Adrenal gland (tissue), 12 donors: ENCODE results near the gene NBDY. TPM values are rescaled to one million over a fixed set of nuclear protein-coding genes. Genes with fewer than 3 reads are reported as not detected.

Source experiments
- DNase-seq, 7 donors: peaks; one replicate each; pipeline ENCODE4 v3.0.0-alpha.2; 2019 to 2020
- H3K27ac ChIP-seq, 5 donors: fragments of 200-600 bp; sonication (generic) in 4 of 5; 1 replicate in 3 of 5; 2 replicates in 2 of 5; pipeline versions ENCODE4 v1.5.1 to v1.8.0; 2016 to 2020; ENCODE audit warnings: mild to moderate bottlenecking in 1 of 5
- H3K27me3 ChIP-seq: fragments of 200-600 bp; 2 replicates; pipeline ENCODE4 v1.8.0; 2021
- H3K36me3 ChIP-seq, 2 donors: fragments of 200-600 bp; replicated peaks in 1 of 2; 1 replicate in 1 of 2; 2 replicates in 1 of 2; pipeline versions ENCODE4 v1.5.1 to v1.8.0; 2018 to 2022
- H3K4me1 ChIP-seq, 2 donors: fragments of 200-600 bp; replicated peaks in 1 of 2; 1 replicate in 1 of 2; 2 replicates in 1 of 2; pipeline versions ENCODE4 v1.5.1 to v1.8.0; 2018 to 2021
- H3K4me3 ChIP-seq, 4 donors: fragments of 200-600 bp; sonication (generic) in 3 of 4; one replicate each; pipeline ENCODE4 v1.5.1; 2016 to 2018
- H3K9me3 ChIP-seq, 3 donors: fragments of 200-600 bp; sonication (generic) in 1 of 3; replicated peaks in 1 of 3; 1 replicate in 2 of 3; 2 replicates in 1 of 3; pipeline versions ENCODE4 v1.5.1 to v1.8.0; 2016 to 2021
- CTCF ChIP-seq, 6 experiments: fragments of 450-650 bp in 4 of 6; fragments of 200-600 bp in 2 of 6; sonication (generic) in 1 of 6; IDR thresholded peaks; 1 replicate in 5 of 6; 2 replicates in 1 of 6; pipeline versions ENCODE4 v1.5.1 to v1.8.0; 2016 to 2021; ENCODE audit warnings: antibody characterized with exemption in 6 of 6, mild to moderate bottlenecking in 2 of 6, moderate library complexity in 1 of 6
- POLR2A ChIP-seq, 2 donors: fragments of 450-650 bp; IDR thresholded peaks; one replicate each; pipeline ENCODE4 v1.6.1; 2017; ENCODE audit warnings: antibody characterized with exemption in 2 of 2, mild to moderate bottlenecking in 2 of 2, moderate library complexity in 1 of 2
- WGBS, 4 donors: extraction: QIAGEN DNeasy Blood & Tissue Kit in 2 of 4; methylation state at CpG; one replicate each; pipeline versions ENCODE4 v1.1.5 to v1.1.7; 2013 to 2017; 5-methylcytosine and 5-hydroxymethylcytosine counted together
- intact Hi-C, 2 donors: fragments of 100-400 bp; cut with DNase I; formaldehyde crosslinking; loops; one replicate each; pipeline versions ENCODE4 v1.14.1 to v1.15.0; 2022 to 2023
- polyA plus RNA-seq, 3 donors: library from polyadenylated mRNA; stranded (reverse); fragments of 200-250 nt in 2 of 3; fragments of 350-450 nt in 1 of 3; fragmentation: Illumina TruSeq in 1 of 3; extraction: RNeasy Lipid Tissue Mini Kit (QIAGEN cat#74804) in 1 of 3; gene quantifications; one replicate each; pipeline ENCODE4 v1.2.3, GENCODE V29; 2013 to 2014
- total RNA-seq, 9 donors: library from RNA; depleted of rRNA in 4 of 9; stranded (reverse); fragments of >200 nt in 4 of 9; fragments of 120-200 nt in 1 of 9; fragmentation: NEBNext Ultra II Directional in 1 of 9; extraction: Animal tissue kit (Norgen Biotek cat#: 25700) in 1 of 9; gene quantifications; one replicate each; pipeline versions ENCODE4 v1.1.0 to v1.2.4, GENCODE V29; 2013 to 2023
- donor health status: healthy with polysubstance abuse.
- donor health status: Bipolar disorder and iron deficiency.
- donor health status: DM: yes; HTN: yes; CAD: no.
- donor health status: DM: no; HTN: no; CAD: no.
- donor health status: DM: no; HTN: no; CAD: no.
- donor health status: DM: yes; HTN: yes; CAD: no.

NBDY gene
- total and polyA plus RNA-seq, 12 donors = 14.7 to 98.5 (median 36.3) TPM

GRCh38 chrX:56736219-56736618 is 7.2 kb downstream of the NBDY start:
- H3K27me3 ChIP-seq = no peaks in the 10 kb centered on the region
- H3K4me3 ChIP-seq = no peak overlapping the region

GRCh38 chrX:56738670-56739069 is 9.6 kb downstream of the NBDY start:
- H3K27ac ChIP-seq = no peak overlapping the region
- no peaks in the 10 kb centered on the region for H3K4me1 ChIP-seq
- intact Hi-C loops = loop anchor here in 1 of 2 donors (10.0 kb wide), 1 partner anchor 514 kb away; no protein-coding TSS in a partner anchor
- H3K9me3 ChIP-seq = no peaks in the 10 kb centered on the region
- H3K36me3 ChIP-seq = no peaks in the 10 kb centered on the region
- DNase-seq = no peak
- H3K4me3 ChIP-seq = no peak overlapping the region
- peaks cover 4% of the 10 kb centered on the region for H3K27me3 ChIP-seq
- WGBS, 4 donors = 76 to 93% (median 80%) methylated on average over 1 of the region's 1 CpG
- no peak for TF ChIP-seq POLR2A (IDR thresholded peaks at IDR 0.05)
- TF ChIP-seq CTCF (IDR thresholded peaks at IDR 0.05) = no peak

More at GRCh38 chrX:56736219-56736618, 7.2 kb downstream of the NBDY start:
- Histone ChIP-seq H3K27ac (no peak overlapping the region), H3K9me3 (no peaks in the 10 kb centered on the region), H3K4me1 (peaks cover 0 to 5% of the 10 kb centered on the region in 2 donors), H3K36me3 (no peaks in the 10 kb centered on the region)
- WGBS, 4 donors = 89 to 98% (median 97%) methylated on average over 8 to 14 of the region's 14 CpGs
- no peak for DNase-seq
- TF ChIP-seq POLR2A (IDR thresholded peaks at IDR 0.05) = no peak
- TF ChIP-seq CTCF (IDR thresholded peaks at IDR 0.05) = no peak
- intact Hi-C loops = loop anchor here in 1 of 2 donors (10.0 kb wide), 1 partner anchor 511 kb away; no protein-coding TSS in a partner anchor

GRCh38 chrX:56744996-56745395 is 16.0 kb downstream of the NBDY start:
- TF ChIP-seq POLR2A (IDR thresholded peaks at IDR 0.05) = no peak
- no peak for TF ChIP-seq CTCF (IDR thresholded peaks at IDR 0.05)
- H3K4me3 ChIP-seq = no peak overlapping the region
- no peak overlapping the region for H3K27ac ChIP-seq
- H3K9me3 ChIP-seq = no peaks in the 10 kb centered on the region
- H3K27me3 ChIP-seq = peaks cover 7% of the 10 kb centered on the region
- intact Hi-C loops = no loop called here
- no peaks in the 10 kb centered on the region for H3K4me1 ChIP-seq
- 42 to 66% (median 57%) methylated on average over 4 of the region's 4 CpGs for WGBS, 4 donors
- H3K36me3 ChIP-seq = no peaks in the 10 kb centered on the region
- DNase-seq = peak in 1 of 7 donors; percentile 17

GRCh38 chrX:56746996-56747395 is 18.0 kb downstream of the NBDY start:
- Histone ChIP-seq H3K4me1 (no peaks in the 10 kb centered on the region), H3K4me3 (no peak overlapping the region), H3K27me3 (peaks cover 8% of the 10 kb centered on the region), H3K36me3 (no peaks in the 10 kb centered on the region), H3K9me3 (no peaks in the 10 kb centered on the region), H3K27ac (no peak overlapping the region)
- DNase-seq = no peak
- TF ChIP-seq CTCF (IDR thresholded peaks at IDR 0.05) = no peak
- no peak for TF ChIP-seq POLR2A (IDR thresholded peaks at IDR 0.05)
- WGBS, 4 donors = 83 to 90% (median 87%) methylated on average over 1 of the region's 1 CpG
- intact Hi-C loops = no loop called here
